Colonic mucosa (tissue), 4 donors: Measurements from ENCODE around the gene DRAM1. TPM values are rescaled to one million over a fixed set of nuclear protein-coding genes. Genes with fewer than 3 reads are reported as not detected.
"Not testable (repeated sequence)": the region's sequence is repeated elsewhere in the genome, so short reads cannot be mapped to it uniquely, and the experiment has no call there.

Source experiments
- DNase-seq: peaks from one replicate; pipeline ENCODE4 v3.0.0-alpha.2; 2020
- H3K27ac ChIP-seq: fragments of 200-600 bp; one replicate; pipeline ENCODE4 v1.8.0; 2021
- H3K27me3 ChIP-seq: fragments of 200-600 bp; one replicate; pipeline ENCODE4 v1.8.0; 2021
- H3K36me3 ChIP-seq: fragments of 200-600 bp; one replicate; pipeline ENCODE4 v1.8.0; 2021
- H3K4me1 ChIP-seq: fragments of 200-600 bp; one replicate; pipeline ENCODE4 v1.8.0; 2021; ENCODE audit warnings: mild to moderate bottlenecking
- H3K4me3 ChIP-seq: fragments of 200-600 bp; one replicate; pipeline ENCODE4 v1.8.0; 2021
- H3K9ac ChIP-seq, 2 donors: one replicate each; pipeline ENCODE4 v1.7.0; 2013; ENCODE audit warnings: control low read depth in 2 of 2, low read depth in 2 of 2, low read length in 2 of 2
- H3K9me3 ChIP-seq: fragments of 200-600 bp; one replicate; pipeline ENCODE4 v1.8.0; 2021
- intact Hi-C: fragments of 100-400 bp; cut with DNase I; formaldehyde crosslinking; loops from one replicate; pipeline ENCODE4 v1.14.1; 2022
- total RNA-seq, 2 donors: library from RNA; stranded (reverse); fragmentation: NEBNext Ultra II Directional in 1 of 2; extraction: Animal tissue kit (Norgen Biotek cat#: 25700) in 1 of 2; gene quantifications; one replicate each; pipeline ENCODE4 v1.2.1, GENCODE V29; 2021
- TF ChIP-seq, protein P1 (sequence below): fragments of 200-600 bp; IDR thresholded peaks from one replicate; pipeline ENCODE4 v1.8.0; 2022; ENCODE audit warnings: antibody characterized with exemption, mild to moderate bottlenecking
- donor health status: healthy.
- donor health status: DM: no; HTN: no; CAD: no.
- donor health status: DM: no; HTN: no; CAD: no.

DRAM1 gene
- total RNA-seq, 2 donors from 2014 or later, result 4.0 to 10.0 TPM

DNA sequence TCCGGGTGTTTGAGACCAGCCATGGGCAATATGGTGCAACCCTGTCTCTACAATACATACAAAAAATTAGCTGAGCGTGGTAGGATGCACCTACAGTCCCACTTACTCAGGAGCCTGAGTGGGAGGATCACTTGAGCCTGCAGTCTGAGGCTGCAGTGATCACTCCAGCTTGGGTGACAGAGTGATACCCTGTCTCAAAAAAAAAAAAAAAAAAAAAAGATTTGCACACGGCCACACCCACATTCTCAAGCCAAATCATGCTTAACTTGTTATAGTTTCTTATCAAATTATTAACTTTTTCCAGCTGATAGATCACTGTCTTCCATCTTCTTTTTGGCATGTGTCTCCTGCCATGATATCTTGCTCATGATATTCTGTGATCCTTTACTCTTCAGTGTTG is 6.8 kb downstream of the DRAM1 start:
- intact Hi-C loops, result no loop called here
- no peak overlapping the region for H3K27ac ChIP-seq
- no peak for DNase-seq
- H3K27me3 ChIP-seq, result no peaks in the 10 kb centered on the region
- no peaks in the 10 kb centered on the region for H3K9me3 ChIP-seq
- TF ChIP-seq, protein P1, sequence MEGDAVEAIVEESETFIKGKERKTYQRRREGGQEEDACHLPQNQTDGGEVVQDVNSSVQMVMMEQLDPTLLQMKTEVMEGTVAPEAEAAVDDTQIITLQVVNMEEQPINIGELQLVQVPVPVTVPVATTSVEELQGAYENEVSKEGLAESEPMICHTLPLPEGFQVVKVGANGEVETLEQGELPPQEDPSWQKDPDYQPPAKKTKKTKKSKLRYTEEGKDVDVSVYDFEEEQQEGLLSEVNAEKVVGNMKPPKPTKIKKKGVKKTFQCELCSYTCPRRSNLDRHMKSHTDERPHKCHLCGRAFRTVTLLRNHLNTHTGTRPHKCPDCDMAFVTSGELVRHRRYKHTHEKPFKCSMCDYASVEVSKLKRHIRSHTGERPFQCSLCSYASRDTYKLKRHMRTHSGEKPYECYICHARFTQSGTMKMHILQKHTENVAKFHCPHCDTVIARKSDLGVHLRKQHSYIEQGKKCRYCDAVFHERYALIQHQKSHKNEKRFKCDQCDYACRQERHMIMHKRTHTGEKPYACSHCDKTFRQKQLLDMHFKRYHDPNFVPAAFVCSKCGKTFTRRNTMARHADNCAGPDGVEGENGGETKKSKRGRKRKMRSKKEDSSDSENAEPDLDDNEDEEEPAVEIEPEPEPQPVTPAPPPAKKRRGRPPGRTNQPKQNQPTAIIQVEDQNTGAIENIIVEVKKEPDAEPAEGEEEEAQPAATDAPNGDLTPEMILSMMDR, result no peak
- no peak overlapping the region for H3K9ac ChIP-seq
- no peak overlapping the region for H3K4me3 ChIP-seq
- no peaks in the 10 kb centered on the region for H3K36me3 ChIP-seq
- no peaks in the 10 kb centered on the region for H3K4me1 ChIP-seq

DNA sequence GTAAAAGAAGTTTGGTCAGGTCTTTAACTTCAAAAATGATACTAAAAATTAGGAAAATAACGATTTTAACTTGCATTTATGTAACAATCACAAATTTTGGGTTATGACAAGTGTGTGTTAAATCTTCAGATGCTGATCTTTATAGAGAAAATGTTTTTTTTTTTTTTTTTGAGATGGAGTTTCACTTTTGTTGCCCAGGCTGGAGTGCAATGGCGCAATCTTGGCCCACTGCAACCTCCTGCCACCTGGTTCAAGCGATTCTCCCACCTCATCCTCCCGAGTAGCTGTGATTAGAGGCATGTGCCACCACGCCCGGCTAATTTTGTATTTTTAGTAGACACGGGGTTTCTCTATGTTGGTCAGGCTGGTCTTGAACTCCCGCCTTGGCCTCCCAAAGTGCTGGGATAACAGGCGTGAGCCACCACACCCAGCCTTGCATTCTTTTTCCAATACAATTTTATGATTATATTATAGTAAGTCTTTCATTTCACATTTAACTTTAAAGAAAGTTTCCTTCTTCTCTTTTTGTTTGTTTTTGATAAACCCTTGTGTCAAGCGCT is 7.5 kb downstream of the DRAM1 start:
- H3K4me3 ChIP-seq, H3K4me1 ChIP-seq, H3K27me3 ChIP-seq, H3K9me3 ChIP-seq, intact Hi-C loops, DNase-seq, H3K27ac ChIP-seq, H3K36me3 ChIP-seq, H3K9ac ChIP-seq: not testable (repeated sequence)

DNA sequence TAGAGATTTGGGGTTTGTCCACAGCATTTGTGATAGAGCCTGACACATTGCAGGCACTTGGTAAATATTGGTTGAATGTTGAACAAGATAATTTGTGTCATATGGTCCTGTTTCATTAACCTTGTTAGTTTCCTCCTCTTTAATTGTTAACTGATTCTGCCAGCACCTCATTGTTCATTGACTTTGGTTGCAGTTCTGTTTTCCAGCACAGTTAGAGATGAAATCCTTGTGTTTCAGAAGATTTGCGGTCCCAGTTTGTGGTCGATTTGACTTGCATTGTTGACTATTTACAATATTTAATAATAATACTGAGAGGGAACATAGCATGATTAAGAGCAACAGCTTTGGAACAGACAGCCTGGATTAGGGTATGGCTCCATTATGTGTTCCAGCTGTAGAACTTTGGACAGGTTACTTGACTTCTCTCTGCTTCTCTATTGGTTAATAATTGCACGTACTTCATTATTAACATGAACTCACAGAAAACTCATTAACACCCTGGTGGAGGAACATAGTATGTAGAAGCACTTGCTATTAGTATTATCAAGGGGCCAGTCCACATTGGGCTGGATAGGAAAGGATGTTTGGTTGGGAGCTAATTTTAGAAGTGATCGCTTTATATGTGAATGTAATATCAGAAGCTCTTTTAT is 8.7 kb downstream of the DRAM1 start:
- DNase-seq, result no peak
- TF ChIP-seq, protein P1, result no peak
- no peaks in the 10 kb centered on the region for H3K9me3 ChIP-seq

DNA sequence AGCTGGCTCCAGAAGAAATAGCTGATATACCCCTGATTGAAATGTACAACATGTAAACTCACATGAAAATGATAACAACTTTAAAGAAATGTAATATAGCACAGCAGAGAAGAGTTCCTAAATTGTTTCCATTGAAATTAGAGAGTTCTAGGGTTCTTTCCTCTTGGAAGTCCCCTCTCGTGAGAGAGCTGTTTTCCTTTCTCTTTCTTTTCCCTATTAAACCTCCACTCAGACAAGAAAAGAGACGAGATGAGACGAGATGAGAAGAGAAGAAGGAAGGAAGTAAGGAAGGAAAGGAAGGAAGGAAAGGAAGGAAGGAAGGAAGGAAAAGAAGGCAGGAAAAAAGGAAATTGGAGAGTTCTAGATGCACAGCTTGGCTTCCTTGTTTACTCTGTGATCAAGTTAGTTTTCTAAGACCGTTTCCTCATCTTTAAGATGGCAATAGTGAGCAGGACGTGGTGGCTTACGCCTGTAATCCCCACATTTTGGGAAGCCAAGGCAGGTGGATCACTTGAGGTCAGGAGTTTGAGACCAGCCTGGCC is 11.9 kb downstream of the DRAM1 start:
- intact Hi-C loops, result no loop called here
- Histone ChIP-seq H3K9me3 (no peaks in the 10 kb centered on the region), H3K4me3 (no peak overlapping the region), H3K9ac (no peak overlapping the region), H3K36me3 (no peaks in the 10 kb centered on the region), H3K27ac (peak overlapping the region; percentile 46), H3K27me3 (no peaks in the 10 kb centered on the region), H3K4me1 (peaks cover 4% of the 10 kb centered on the region)
- DNase-seq, result no peak
- TF ChIP-seq, protein P1, result no peak

More for the DNA sequence above, 8.7 kb downstream of the DRAM1 start:
- H3K36me3 ChIP-seq, result no peaks in the 10 kb centered on the region
- intact Hi-C loops, result no loop called here
- no peak overlapping the region for H3K27ac ChIP-seq
- no peak overlapping the region for H3K4me3 ChIP-seq
- H3K9ac ChIP-seq, result no peak overlapping the region
- H3K27me3 ChIP-seq, result no peaks in the 10 kb centered on the region
- no peaks in the 10 kb centered on the region for H3K4me1 ChIP-seq

DNA sequence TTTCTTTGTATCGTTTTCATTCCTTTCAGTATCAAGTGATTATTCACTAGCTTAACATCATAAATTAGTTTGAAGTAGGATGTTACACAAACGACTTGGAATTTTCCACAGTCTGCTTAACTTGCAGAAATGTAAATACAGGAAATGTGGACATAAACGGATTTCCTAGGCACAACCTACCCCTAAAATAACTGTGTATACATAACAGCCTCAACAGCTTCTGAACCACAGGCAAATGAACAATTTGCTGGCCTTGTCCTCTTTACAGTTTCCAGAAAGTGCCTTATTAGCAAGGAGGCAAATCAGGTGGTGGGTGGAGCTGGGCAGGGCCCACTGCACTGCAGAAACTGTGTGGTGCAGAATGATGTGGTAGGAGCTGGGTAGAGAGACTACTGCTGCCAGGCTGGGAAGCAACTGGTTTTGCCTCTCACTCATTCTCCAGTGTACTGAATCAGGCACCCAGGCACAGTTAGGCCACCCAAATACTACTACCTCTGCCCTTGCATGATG is 14.1 kb downstream of the DRAM1 start:
- Histone ChIP-seq H3K36me3 (no peaks in the 10 kb centered on the region), H3K27me3 (no peaks in the 10 kb centered on the region), H3K4me1 (peaks cover 4% of the 10 kb centered on the region), H3K27ac (peak overlapping the region; percentile 64), H3K4me3 (no peak overlapping the region), H3K9ac (no peak overlapping the region), H3K9me3 (no peaks in the 10 kb centered on the region)
- intact Hi-C loops, result no loop called here
- TF ChIP-seq, protein P1, result no peak
- DNase-seq, result peak; percentile 52

DNA sequence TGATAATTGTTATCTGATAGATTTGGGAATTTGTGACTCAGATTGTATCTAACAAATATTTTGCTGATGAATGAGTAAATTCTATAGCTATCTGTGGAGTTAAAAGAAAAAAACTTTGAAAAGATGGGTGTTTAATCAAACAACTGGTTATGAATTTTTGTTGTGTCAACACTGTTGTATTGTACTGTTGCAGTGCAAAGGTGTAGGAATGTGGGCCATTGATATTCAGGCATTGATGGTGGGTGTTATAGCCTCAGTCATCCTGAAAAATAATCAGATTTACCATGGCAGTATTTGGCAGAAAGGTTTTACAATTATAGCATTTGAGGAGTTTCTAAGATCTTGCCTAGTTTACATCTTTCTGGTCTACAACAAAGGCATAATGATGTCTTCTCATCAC is 15.4 kb downstream of the DRAM1 start:
- TF ChIP-seq, protein P1, result no peak
- Histone ChIP-seq H3K4me1 (peaks cover 4% of the 10 kb centered on the region), H3K9ac (no peak overlapping the region), H3K27ac (no peak overlapping the region), H3K27me3 (no peaks in the 10 kb centered on the region), H3K36me3 (no peaks in the 10 kb centered on the region), H3K4me3 (no peak overlapping the region), H3K9me3 (no peaks in the 10 kb centered on the region)
- DNase-seq, result no peak
- intact Hi-C loops, result no loop called here
